ENCODE measurements around the gene ZNF24. TPM values are rescaled to one million over a fixed set of nuclear protein-coding genes. Genes with fewer than 3 reads are reported as not detected.

Gene ZNF24
- total RNA-seq: 10 to 100 TPM; 46.9 to 58.9 TPM

DNA sequence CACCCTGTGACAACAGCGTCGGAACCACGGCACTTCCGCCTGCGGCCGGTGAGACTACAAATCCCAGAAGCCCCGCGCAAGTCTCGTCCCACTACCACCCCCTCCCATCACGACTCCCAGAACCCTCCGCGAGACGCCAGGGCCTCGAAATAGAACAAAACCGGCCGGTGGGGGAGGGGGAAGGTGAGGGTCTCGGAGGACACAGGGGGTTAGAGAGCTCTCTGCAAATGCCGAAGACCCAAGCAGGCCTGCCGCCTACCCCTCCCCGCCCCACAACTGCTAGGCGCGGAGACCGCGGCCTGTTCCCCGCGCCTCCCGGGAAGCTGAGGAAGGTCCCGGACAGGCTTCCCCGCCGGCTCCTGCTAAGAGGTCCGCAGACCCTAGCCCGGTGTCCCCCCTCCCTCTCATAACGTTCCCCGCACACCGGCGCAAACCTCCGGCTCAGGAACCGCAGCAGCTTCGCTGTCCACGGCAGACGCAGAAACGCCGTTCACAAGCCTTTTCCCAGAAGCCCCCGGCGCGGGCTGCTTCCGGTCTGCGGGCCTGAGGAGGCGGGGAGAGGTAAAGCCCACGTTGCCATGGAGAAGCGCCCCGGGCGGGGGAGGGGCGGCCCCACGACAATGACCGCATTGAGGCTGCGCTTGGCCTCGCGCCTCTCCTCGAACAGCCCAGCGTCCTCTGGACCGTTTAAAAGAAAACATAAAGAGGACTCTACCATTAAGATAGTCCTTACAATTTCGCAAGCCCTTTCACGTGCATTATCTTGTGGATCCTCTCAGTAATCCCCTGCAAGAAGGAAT, at the start of gene ZNF24:
ZNF24 (minus strand) TSS at position 485 of the 800 bp plus-strand sequence. CDS start 3,770 bp downstream, outside the sequence.
- no peaks in the 10 kb centered on the region for H3K9me3 Mint-ChIP-seq

DNA sequence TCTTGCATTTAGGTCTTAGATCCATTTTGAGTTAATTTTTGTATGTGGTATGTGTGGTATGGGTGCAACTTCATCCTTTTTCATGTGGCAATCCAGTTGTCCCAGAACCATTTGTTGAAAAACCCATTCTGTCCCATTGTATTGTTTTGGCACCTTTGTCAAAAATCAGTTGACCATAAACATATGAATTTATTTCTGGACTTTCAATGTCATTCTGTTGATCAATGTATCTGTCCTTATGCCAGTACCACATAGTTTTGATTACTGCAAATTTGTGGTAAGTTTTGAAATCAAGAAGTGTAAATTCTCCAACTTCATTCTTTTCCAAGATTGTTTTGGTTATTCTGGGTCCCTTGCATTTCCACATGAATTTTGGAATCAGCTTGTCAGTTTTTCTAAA, 49.5 kb upstream of the ZNF24 start:
- H3K27ac Mint-ChIP-seq: no peak overlapping the region
- H3K36me3 Mint-ChIP-seq (ENCODE audit: low read depth): no peaks in the 10 kb centered on the region

More for the DNA sequence above, at the start of gene ZNF24:
- H3K36me3 Mint-ChIP-seq (ENCODE audit: low read depth): peaks cover 24% of the 10 kb centered on the region
- DNase-seq: peak; percentile 93
- CTCF ChIA-PET: interaction anchor here (1.0 to 2.9 kb wide), 5 partner anchors 10 to 104 kb away, joined by 3 to 14 read pairs (median 3); partner anchors contain the start of gene ZNF397
- peak within 1 kb of the TSS; percentile 97 for H3K27ac Mint-ChIP-seq
- no peaks in the 10 kb centered on the region for H3K27me3 Mint-ChIP-seq
- H3K4me3 Mint-ChIP-seq: peak within 1 kb of the TSS; percentile 99
- POLR2A ChIA-PET: interaction anchor here (0.9 kb wide), 1 partner anchor 55 kb away, joined by 4 read pairs; the partner anchor contains the start of gene ZSCAN30
- H3K4me1 Mint-ChIP-seq: peaks cover 42% of the 10 kb centered on the region

DNA sequence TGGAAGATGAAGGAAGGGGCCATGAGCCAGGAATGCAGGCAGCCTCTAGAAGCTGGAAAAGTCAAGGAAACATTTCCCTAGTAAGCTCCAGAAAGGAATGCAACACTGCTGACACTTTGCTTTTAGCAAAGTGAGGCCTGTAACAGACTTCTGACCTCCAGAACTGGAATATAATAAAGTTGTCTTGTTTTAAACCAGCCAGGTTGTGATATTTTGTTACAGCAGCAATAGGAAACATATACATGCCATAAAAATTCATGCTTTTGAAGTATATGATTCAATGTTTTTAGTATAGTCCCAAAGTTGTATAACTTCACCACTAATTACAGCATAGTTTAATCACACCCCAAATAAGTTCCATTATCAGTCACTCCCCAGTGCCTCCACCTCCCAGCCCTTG, 48.2 kb upstream of the ZNF24 start:
- POLR2A ChIA-PET: no interaction called here
- Mint-ChIP-seq H3K4me3 (no peak overlapping the region), H3K27me3 (peaks cover 20% of the 10 kb centered on the region), H3K36me3 (ENCODE audit: low read depth) (no peaks in the 10 kb centered on the region), H3K27ac (no peak overlapping the region), H3K9me3 (no peaks in the 10 kb centered on the region), H3K4me1 (no peaks in the 10 kb centered on the region)
- CTCF ChIA-PET: no interaction called here
- DNase-seq: no peak

More for the DNA sequence above, 49.5 kb upstream of the ZNF24 start:
- no peaks in the 10 kb centered on the region for H3K4me1 Mint-ChIP-seq
- peaks cover 10% of the 10 kb centered on the region for H3K27me3 Mint-ChIP-seq
- no peak for DNase-seq
- POLR2A ChIA-PET: no interaction called here
- H3K4me3 Mint-ChIP-seq: no peak overlapping the region
- H3K9me3 Mint-ChIP-seq: no peaks in the 10 kb centered on the region
- CTCF ChIA-PET: interaction anchor here (0.7 kb wide), 1 partner anchor 12 kb away, joined by 3 read pairs; no protein-coding TSS in a partner anchor

DNA sequence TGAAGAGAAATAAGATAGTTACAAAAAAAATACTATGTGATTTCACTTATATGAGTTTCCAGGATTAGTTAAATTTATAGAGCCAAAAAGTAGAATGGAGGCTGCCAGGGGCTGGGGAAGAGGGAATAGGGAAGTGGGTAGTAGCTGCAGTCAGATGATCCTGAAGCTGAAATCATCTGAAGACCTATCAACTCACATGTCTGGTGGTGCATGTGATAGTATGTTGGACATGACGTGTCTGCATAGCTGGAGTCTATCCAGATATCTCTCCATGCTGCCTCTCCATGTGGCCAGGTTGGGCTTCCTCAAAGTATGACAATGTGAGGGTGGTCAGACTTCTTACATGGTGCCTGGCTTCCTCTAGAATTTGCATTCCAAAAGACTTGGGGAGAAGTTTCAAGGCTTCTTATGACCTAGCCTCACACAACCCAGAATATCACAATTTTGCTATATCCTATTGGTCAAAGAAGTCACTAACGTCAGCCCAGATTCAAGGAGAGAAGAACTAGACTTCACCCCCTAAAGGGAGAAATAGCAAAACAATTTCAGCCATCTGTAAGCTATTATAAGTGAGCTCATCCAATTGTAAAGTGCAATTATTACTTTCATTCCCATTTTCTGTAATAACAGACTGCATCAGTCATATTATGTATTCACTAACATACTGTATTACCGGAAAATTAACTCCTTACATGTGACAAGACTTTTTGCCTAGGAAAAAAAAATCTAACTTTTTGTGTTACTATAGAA, 46.9 kb upstream of the ZNF24 start:
- H3K9me3 Mint-ChIP-seq: no peaks in the 10 kb centered on the region
- CTCF ChIA-PET: no interaction called here
- no peak overlapping the region for H3K27ac Mint-ChIP-seq
- no peak overlapping the region for H3K4me3 Mint-ChIP-seq
- DNase-seq: no peak
- no peaks in the 10 kb centered on the region for H3K36me3 Mint-ChIP-seq (ENCODE audit: low read depth)
- H3K27me3 Mint-ChIP-seq: peaks cover 28% of the 10 kb centered on the region
- POLR2A ChIA-PET: no interaction called here
- H3K4me1 Mint-ChIP-seq: peaks cover 6% of the 10 kb centered on the region

DNA sequence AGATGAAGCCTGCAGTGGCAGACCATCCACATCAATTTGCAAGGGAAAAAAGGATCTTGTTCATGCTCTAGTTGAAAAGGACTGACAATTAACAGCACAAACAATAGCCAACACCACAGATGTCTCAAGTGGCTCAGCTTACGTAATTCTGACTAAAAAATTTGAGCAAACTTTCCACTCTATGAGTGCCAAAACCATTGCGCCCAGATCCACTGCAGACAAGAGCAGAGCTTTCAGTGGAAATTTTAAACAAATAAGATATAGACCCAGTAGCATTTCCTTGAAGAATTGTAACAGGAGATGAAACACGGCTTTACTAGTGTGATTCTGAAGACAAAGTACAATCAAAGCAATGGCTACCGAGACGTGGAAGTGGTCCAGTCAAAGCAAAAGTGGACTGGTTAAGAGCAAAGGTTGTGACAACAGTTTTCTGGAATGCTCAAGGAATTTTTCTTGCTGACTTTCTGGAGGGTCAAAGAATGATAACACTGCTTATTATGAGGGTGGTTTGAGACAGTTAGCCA, 44.9 kb upstream of the ZNF24 start:
- no peak for DNase-seq
- no peak overlapping the region for H3K4me3 Mint-ChIP-seq
- ChIA-PET CTCF (no interaction called here), POLR2A (no interaction called here)
- peaks cover 6% of the 10 kb centered on the region for H3K4me1 Mint-ChIP-seq
- H3K27me3 Mint-ChIP-seq: peaks cover 32% of the 10 kb centered on the region
- no peak overlapping the region for H3K27ac Mint-ChIP-seq
- H3K36me3 Mint-ChIP-seq (ENCODE audit: low read depth): no peaks in the 10 kb centered on the region
- H3K9me3 Mint-ChIP-seq: no peaks in the 10 kb centered on the region

DNA sequence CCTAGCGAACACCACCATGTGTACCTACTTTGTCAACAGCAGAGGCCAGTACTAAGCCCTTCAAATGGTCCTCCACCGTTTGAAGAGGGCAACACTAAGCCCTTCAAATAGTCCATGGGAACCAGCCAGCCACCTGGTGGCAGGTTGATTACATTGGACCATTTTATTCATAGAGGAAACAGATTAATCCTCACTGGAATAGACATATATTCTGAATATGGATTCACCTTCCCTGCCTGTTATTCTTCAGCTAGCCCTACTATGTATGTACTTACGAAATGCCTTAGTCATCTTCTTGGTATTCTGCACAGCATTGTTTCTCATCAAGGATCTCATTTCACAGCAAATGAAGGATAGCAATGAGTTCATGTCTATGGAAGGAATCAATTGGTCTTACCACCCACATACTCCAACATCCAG, 42.9 kb upstream of the ZNF24 start:
- Mint-ChIP-seq H3K9me3 (no peaks in the 10 kb centered on the region), H3K4me1 (peaks cover 6% of the 10 kb centered on the region), H3K27ac (no peak overlapping the region), H3K36me3 (ENCODE audit: low read depth) (no peaks in the 10 kb centered on the region), H3K27me3 (peaks cover 34% of the 10 kb centered on the region), H3K4me3 (no peak overlapping the region)
- ChIA-PET POLR2A (no interaction called here), CTCF (interaction anchor here (0.5 to 2.5 kb wide), 9 partner anchors 10 to 495 kb away, joined by 3 to 5 read pairs (median 3); partner anchors contain the start of gene ZNF396)
- peak; percentile 14 for DNase-seq

DNA sequence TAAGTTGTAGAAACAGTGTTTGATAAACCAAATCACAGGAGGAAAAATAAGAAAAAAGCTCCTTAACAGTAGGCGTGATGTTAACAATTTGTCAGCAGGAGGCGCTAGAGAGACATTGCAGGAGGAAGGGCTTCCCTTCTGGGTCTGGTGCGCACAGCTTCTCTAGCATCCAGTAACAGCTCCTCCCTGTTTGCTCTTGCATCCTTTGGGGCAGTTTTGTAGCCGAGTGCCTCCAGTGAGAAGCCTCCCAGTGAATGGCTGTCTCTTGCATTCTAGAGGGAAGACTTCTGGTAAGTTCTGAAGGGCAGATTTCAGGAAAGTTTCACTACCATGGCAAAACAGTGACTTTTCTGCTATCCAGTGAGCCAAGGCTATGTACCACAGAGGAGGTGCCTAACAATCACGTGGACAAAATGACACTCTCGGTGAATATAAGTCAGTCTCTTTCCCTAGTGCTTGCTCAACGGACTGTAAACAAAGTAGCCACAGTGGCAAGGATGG, 42.4 kb upstream of the ZNF24 start:
- CTCF ChIA-PET: interaction anchor here (0.5 to 2.5 kb wide), 16 partner anchors 10 to 842 kb away, joined by 3 to 5 read pairs (median 3); partner anchors contain the start of gene ZNF396
- Mint-ChIP-seq H3K4me1 (peaks cover 6% of the 10 kb centered on the region), H3K9me3 (no peaks in the 10 kb centered on the region), H3K4me3 (no peak overlapping the region), H3K27ac (no peak overlapping the region), H3K27me3 (peaks cover 34% of the 10 kb centered on the region), H3K36me3 (ENCODE audit: low read depth) (no peaks in the 10 kb centered on the region)
- POLR2A ChIA-PET: interaction anchor here (0.7 kb wide), 1 partner anchor 155 kb away, joined by 3 read pairs; no protein-coding TSS in a partner anchor
- peak; percentile 78 for DNase-seq

DNA sequence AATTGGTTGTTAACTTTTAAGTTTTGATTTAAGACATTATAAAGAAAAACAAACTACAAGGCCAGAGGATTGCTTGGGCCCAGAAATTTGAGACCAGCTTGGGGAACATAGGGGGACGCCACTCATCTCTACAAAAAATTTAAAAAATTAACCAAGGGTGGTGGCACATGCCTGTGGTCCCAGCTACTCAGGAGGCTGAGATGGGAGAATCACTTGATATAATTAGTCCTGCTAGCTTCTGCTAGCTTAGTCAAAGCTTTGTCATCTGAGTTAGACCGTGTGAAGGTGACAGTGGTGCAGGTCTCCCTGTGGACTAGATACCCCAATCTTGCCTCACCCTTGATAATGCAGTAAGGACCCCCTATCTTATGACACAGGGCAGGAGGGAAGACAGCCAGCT, 38.9 kb upstream of the ZNF24 start:
- H3K4me1 Mint-ChIP-seq: peaks cover 6% of the 10 kb centered on the region
- DNase-seq: no peak
- no peaks in the 10 kb centered on the region for H3K9me3 Mint-ChIP-seq
- H3K27me3 Mint-ChIP-seq: peaks cover 32% of the 10 kb centered on the region
- H3K27ac Mint-ChIP-seq: no peak overlapping the region
- ChIA-PET POLR2A (no interaction called here), CTCF (no interaction called here)
- H3K4me3 Mint-ChIP-seq: no peak overlapping the region
- no peaks in the 10 kb centered on the region for H3K36me3 Mint-ChIP-seq (ENCODE audit: low read depth)

DNA sequence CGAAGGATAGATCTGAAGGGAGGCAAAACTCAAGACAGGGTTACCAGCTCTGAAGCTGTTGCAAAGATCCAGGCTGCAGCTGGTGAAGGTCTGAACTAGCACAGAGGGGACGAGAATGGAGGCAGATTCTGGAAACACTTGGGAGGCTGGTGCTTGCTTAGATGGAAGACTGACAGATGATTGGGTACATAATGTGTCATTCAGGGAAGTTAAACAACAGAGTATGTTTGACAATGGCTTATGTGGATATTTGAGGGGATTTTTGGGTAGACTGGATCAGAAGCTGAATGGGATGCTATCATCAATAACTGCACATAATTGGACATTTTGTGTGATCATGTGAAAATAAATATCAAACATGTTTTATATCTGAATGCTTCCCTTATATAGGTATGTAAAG, 35.2 kb upstream of the ZNF24 start:
- ChIA-PET CTCF (no interaction called here), POLR2A (no interaction called here)
- H3K4me3 Mint-ChIP-seq: no peak overlapping the region

DNA sequence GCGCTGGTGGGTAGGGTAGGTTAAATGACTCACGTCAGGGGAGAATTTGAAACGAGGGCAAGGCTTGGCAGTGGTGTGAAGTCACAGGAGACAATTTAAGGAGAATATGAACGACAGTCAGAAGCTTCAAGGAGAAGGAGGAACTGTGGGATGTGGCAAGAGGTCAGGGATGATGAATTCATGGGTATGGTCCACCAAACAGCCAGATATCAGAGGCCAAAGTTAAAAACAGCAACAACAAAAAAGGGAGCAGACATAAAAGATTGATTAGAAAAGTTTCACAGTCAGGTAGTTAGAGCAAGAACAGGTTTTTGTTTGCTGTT, 34.3 kb upstream of the ZNF24 start:
- CTCF ChIA-PET: no interaction called here
- Mint-ChIP-seq H3K9me3 (no peaks in the 10 kb centered on the region), H3K4me3 (no peak overlapping the region), H3K27ac (no peak overlapping the region), H3K4me1 (peaks cover 16% of the 10 kb centered on the region), H3K36me3 (ENCODE audit: low read depth) (no peaks in the 10 kb centered on the region), H3K27me3 (peaks cover 16% of the 10 kb centered on the region)
- no peak for DNase-seq
- POLR2A ChIA-PET: no interaction called here

More for the DNA sequence above, 35.2 kb upstream of the ZNF24 start:
- H3K27ac Mint-ChIP-seq: no peak overlapping the region
- no peaks in the 10 kb centered on the region for H3K36me3 Mint-ChIP-seq (ENCODE audit: low read depth)
- H3K4me1 Mint-ChIP-seq: peaks cover 16% of the 10 kb centered on the region
- peaks cover 20% of the 10 kb centered on the region for H3K27me3 Mint-ChIP-seq
- no peaks in the 10 kb centered on the region for H3K9me3 Mint-ChIP-seq
- DNase-seq: no peak

DNA sequence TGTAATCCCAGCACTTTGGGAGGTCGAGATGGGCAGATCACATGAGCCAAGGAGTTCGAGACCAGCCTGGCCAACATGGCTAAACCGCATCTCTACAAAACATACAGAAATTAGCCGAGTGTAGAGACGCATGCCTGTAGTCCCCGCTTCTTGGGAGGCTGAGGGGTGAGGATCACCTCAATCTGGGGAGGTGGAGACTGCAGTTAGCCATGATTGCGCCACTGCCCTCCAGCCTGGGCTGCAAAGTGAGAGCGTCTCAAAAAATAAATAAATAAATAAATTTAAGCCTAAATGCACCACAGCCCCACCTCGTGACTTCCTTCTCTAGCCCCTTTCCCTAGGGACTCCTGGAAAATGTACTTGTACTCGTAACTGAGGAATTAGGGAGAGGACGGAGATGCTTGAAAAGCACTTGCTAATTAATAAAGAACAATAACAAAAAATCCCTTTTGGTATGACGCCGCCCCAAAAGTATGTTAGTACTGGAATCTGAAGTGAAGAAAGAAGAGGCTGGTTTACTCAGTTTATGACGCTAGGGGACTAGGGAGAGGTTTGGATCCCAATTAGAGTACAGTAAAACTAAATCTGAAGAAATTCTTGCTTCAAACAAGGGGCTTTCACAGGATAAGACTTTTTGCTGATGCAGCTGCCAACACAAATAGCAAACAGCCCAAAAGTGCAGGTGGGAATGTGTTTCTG, 33.8 kb upstream of the ZNF24 start:
- Mint-ChIP-seq H3K9me3 (no peaks in the 10 kb centered on the region), H3K27ac (peak overlapping the region; percentile 22), H3K4me1 (peaks cover 16% of the 10 kb centered on the region), H3K4me3 (peak overlapping the region; percentile 68), H3K27me3 (peaks cover 16% of the 10 kb centered on the region), H3K36me3 (ENCODE audit: low read depth) (no peaks in the 10 kb centered on the region)
- CTCF ChIA-PET: no interaction called here
- POLR2A ChIA-PET: no interaction called here
- DNase-seq: no peak
